IMR-90 (cell line): ENCODE measurements around the gene PSD2.

Experiments used
- CEBPB ChIP-seq: IDR thresholded peaks from 2 replicates; pipeline ENCODE4 v1.6.1; 2012; ENCODE audit warnings: low read depth, low read length, improper control_type of control experiment
- CHD1 ChIP-seq: IDR thresholded peaks from 2 replicates; pipeline ENCODE4 v1.6.1; 2012; ENCODE audit warnings: low read depth, low read length, improper control_type of control experiment
- CTCF ChIP-seq: conservative IDR thresholded peaks from 2 replicates; pipeline ENCODE4 v1.5.1; 2012; ENCODE audit warnings: mild to moderate bottlenecking, low read depth, low read length, improper control_type of control experiment
- ELK1 ChIP-seq: fragments of 150-350 bp; IDR thresholded peaks from 2 replicates; pipeline ENCODE4 v1.6.1; 2016; ENCODE audit warnings: low read depth, mild to moderate bottlenecking, low read length, moderate library complexity, borderline replicate concordance
- FOS ChIP-seq: fragments of 150-350 bp; IDR thresholded peaks from 2 replicates; pipeline ENCODE4 v1.6.1; 2016; ENCODE audit warnings: low read depth, low read length
- MAFK ChIP-seq: IDR thresholded peaks from 2 replicates; pipeline ENCODE4 v1.6.1; 2012; ENCODE audit warnings: low read depth, low read length, improper control_type of control experiment
- MAZ ChIP-seq: IDR thresholded peaks from 2 replicates; pipeline ENCODE4 v1.6.1; 2012; ENCODE audit warnings: low read depth, mild to moderate bottlenecking, low read length, improper control_type of control experiment, moderate library complexity, borderline replicate concordance
- POLR2A ChIP-seq: IDR thresholded peaks from 2 replicates; pipeline ENCODE4 v1.6.1; 2012; ENCODE audit warnings: mild to moderate bottlenecking, low read depth, low read length
- RFX5 ChIP-seq: IDR thresholded peaks from 2 replicates; pipeline ENCODE4 v1.8.0; 2012; ENCODE audit warnings: low read depth, mild to moderate bottlenecking, low read length, moderate library complexity
- TF ChIP-seq, protein P1 (sequence below): fragments of 150-350 bp; IDR thresholded peaks from 2 replicates; pipeline ENCODE4 v1.6.1; 2017; ENCODE audit warnings: mild to moderate bottlenecking, antibody characterized with exemption, low read length, low read depth

- TF ChIP-seq CTCF: no peak
- no peak for TF ChIP-seq POLR2A
- TF ChIP-seq MAFK: no peak
- TF ChIP-seq RFX5: no peak
- no peak for TF ChIP-seq CEBPB
- TF ChIP-seq, protein P1, sequence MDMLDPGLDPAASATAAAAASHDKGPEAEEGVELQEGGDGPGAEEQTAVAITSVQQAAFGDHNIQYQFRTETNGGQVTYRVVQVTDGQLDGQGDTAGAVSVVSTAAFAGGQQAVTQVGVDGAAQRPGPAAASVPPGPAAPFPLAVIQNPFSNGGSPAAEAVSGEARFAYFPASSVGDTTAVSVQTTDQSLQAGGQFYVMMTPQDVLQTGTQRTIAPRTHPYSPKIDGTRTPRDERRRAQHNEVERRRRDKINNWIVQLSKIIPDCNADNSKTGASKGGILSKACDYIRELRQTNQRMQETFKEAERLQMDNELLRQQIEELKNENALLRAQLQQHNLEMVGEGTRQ: no peak
- no peak for TF ChIP-seq ELK1
- no peak for TF ChIP-seq FOS
- no peak for TF ChIP-seq CHD1
- no peak for TF ChIP-seq MAZ
Measured at GRCh38 chr5:139839232-139839815, 43.7 kb downstream of the PSD2 start.
